ENCODE measurements around the gene LAPTM5. TPM values are rescaled to one million over a fixed set of nuclear protein-coding genes. Genes with fewer than 3 reads are reported as not detected.

LAPTM5 gene
- total RNA-seq, 1 experiment from 2014 or later: 1.9 TPM

GRCh38 chr1:30702823-30703222, 54.8 kb downstream of the LAPTM5 start:
- H3K27me3 ChIP-seq (ENCODE audit: control insufficient read depth, insufficient read depth, low read length): no peaks in the 10 kb centered on the region; the same call in 1 of the 2 replicates
- no peaks in the 10 kb centered on the region; the same call in 1 of the 2 replicates for H3K4me1 ChIP-seq (ENCODE audit: control insufficient read depth, insufficient read depth, low read length)
- ATAC-seq (no peak), DNase-seq (ENCODE audit: low read depth, low spot score) (no peak)
- CTCF ChIA-PET: interaction anchor here (0.7 kb wide), 1 partner anchor 76 kb away, joined by 11 read pairs; no protein-coding TSS in a partner anchor
- no peak overlapping the region for H3K27ac ChIP-seq (ENCODE audit: low read length)
- no peaks in the 10 kb centered on the region for H3K9me3 ChIP-seq (ENCODE audit: control insufficient read depth, insufficient read depth, low read depth, low read length)
- in situ Hi-C loops (cut with HindIII; ENCODE audit: low pct_unique_long_range_greater_than_20kb, low sequenced_read_pairs): no loop called here
- no TSS peak for BruUV-seq (replicated peaks)
- intact Hi-C loops (cut with micrococcal nuclease; ENCODE audit: unreplicated experiment): loop anchor here (10.0 kb wide), 1 partner anchor 598 kb away; no protein-coding TSS in a partner anchor
- POLR2A ChIA-PET: no interaction called here
- H3K36me3 ChIP-seq (ENCODE audit: control insufficient read depth, insufficient read depth, low read length): no peaks in the 10 kb centered on the region
- TF ChIP-seq REST (IDR thresholded peaks at IDR 0.05; ENCODE audit: insufficient read depth in 1 of 2, low read depth in 2 of 2, low read length in 1 of 2): no peak
- TF ChIP-seq POLR2AphosphoS5 (IDR thresholded peaks at IDR 0.05; ENCODE audit: low read depth, low read length): no peak
- TF ChIP-seq SIN3A (IDR thresholded peaks at IDR 0.05; ENCODE audit: borderline replicate concordance, insufficient read depth, low read depth, low read length): no peak
- no peak for TF ChIP-seq TCF7L2 (IDR thresholded peaks at IDR 0.05; ENCODE audit: low read depth, low read length)
- TF ChIP-seq CTCF (IDR thresholded peaks at IDR 0.05): no peak
- H3K4me3 ChIP-seq (ENCODE audit: low read depth in 2 of 2, low read length in 2 of 2): no peak overlapping the region

GRCh38 chr1:30701258-30701633, 56.3 kb downstream of the LAPTM5 start:
- intact Hi-C loops (cut with micrococcal nuclease; ENCODE audit: unreplicated experiment): loop anchor here (10.0 kb wide), 1 partner anchor 596 kb away; no protein-coding TSS in a partner anchor
- Histone ChIP-seq H3K27ac (ENCODE audit: low read length) (no peak overlapping the region), H3K9me3 (ENCODE audit: control insufficient read depth, insufficient read depth, low read depth, low read length) (no peaks in the 10 kb centered on the region), H3K4me3 (ENCODE audit: low read depth in 2 of 2, low read length in 2 of 2) (no peak overlapping the region), H3K36me3 (ENCODE audit: control insufficient read depth, insufficient read depth, low read length) (no peaks in the 10 kb centered on the region), H3K4me1 (ENCODE audit: control insufficient read depth, insufficient read depth, low read length) (no peaks in the 10 kb centered on the region; the same call in 1 of the 2 replicates), H3K27me3 (ENCODE audit: control insufficient read depth, insufficient read depth, low read length) (no peaks in the 10 kb centered on the region)
- in situ Hi-C loops (cut with HindIII; ENCODE audit: low pct_unique_long_range_greater_than_20kb, low sequenced_read_pairs): no loop called here
- BruUV-seq (replicated peaks): no TSS peak
- ATAC-seq (no peak), DNase-seq (ENCODE audit: low read depth, low spot score) (no peak)
- no peak for TF ChIP-seq TCF7L2 (IDR thresholded peaks at IDR 0.05; ENCODE audit: low read depth, low read length)
- no peak for TF ChIP-seq SIN3A (IDR thresholded peaks at IDR 0.05; ENCODE audit: borderline replicate concordance, insufficient read depth, low read depth, low read length)
- TF ChIP-seq CTCF (IDR thresholded peaks at IDR 0.05): no peak
- no peak for TF ChIP-seq REST (IDR thresholded peaks at IDR 0.05; ENCODE audit: insufficient read depth in 1 of 2, low read depth in 2 of 2, low read length in 1 of 2)
- TF ChIP-seq POLR2AphosphoS5 (IDR thresholded peaks at IDR 0.05; ENCODE audit: low read depth, low read length): no peak
- ChIA-PET POLR2A (no interaction called here), CTCF (no interaction called here)
